Vagina (tissue), 2 donors: ENCODE data around the gene KIF5B. TPM values are rescaled to one million over a fixed set of nuclear protein-coding genes. Genes with fewer than 3 reads are reported as not detected.
"Not testable (repeated sequence)": the region's sequence is repeated elsewhere in the genome, so short reads cannot be mapped to it uniquely, and the experiment has no call there.

Source experiments
- DNase-seq, 2 donors: peaks; one replicate each; pipeline ENCODE4 v3.0.0-alpha.2; 2017; ENCODE audit errors: extremely low spot score in 2 of 2
- H3K27ac ChIP-seq: fragments of 200-600 bp; sonication (generic); one replicate; pipeline ENCODE4 v1.5.1; 2019
- H3K27me3 ChIP-seq: fragments of 200-600 bp; sonication (generic); one replicate; pipeline ENCODE4 v1.5.1; 2019
- H3K36me3 ChIP-seq, 2 donors: fragments of 200-600 bp; sonication (generic); one replicate each; pipeline ENCODE4 v1.5.1; 2017 to 2019
- H3K4me1 ChIP-seq: fragments of 200-600 bp; sonication (generic); one replicate; pipeline ENCODE4 v1.5.1; 2019
- H3K4me3 ChIP-seq, 2 donors: fragments of 200-600 bp; sonication (generic); 1 replicate in 1 of 2; 2 replicates in 1 of 2; pipeline ENCODE4 v1.5.1; 2016 to 2019
- H3K9me3 ChIP-seq: fragments of 200-600 bp; sonication (generic); one replicate; pipeline ENCODE4 v1.5.1; 2019
- POLR2A ChIP-seq, 2 donors: fragments of 450-650 bp; IDR thresholded peaks; one replicate each; pipeline ENCODE4 v1.6.1; 2017; ENCODE audit warnings: antibody characterized with exemption in 2 of 2, mild to moderate bottlenecking in 2 of 2, moderate library complexity in 2 of 2
- POLR2AphosphoS5 ChIP-seq, 2 donors: sonication (generic); formaldehyde crosslinking; IDR thresholded peaks; one replicate each; pipeline ENCODE4 v1.9.0; 2017; ENCODE audit warnings: antibody characterized with exemption in 2 of 2, mild to moderate bottlenecking in 2 of 2, low read depth in 1 of 2; ENCODE audit not compliant: insufficient read depth in 1 of 2
- intact Hi-C: fragments of 100-400 bp; cut with DNase I; formaldehyde crosslinking; loops from one replicate; pipeline ENCODE4 v1.15.1; 2023
- total RNA-seq: library from RNA; depleted of rRNA; stranded (reverse); fragments of >200 nt; gene quantifications from one replicate; pipeline ENCODE4 v1.2.3, GENCODE V29; 2016
- TF ChIP-seq, protein P1 (sequence below), 3 experiments: fragments of 450-650 bp in 2 of 3; fragments of 200-600 bp in 1 of 3; sonication (generic) in 1 of 3; IDR thresholded peaks; one replicate each; pipeline ENCODE4 v1.5.1; 2017 to 2019; ENCODE audit warnings: antibody characterized with exemption in 3 of 3, mild to moderate bottlenecking in 2 of 3, moderate library complexity in 2 of 3

Gene KIF5B
- total RNA-seq, 1 donor from 2014 or later, result 74.2 TPM

DNA sequence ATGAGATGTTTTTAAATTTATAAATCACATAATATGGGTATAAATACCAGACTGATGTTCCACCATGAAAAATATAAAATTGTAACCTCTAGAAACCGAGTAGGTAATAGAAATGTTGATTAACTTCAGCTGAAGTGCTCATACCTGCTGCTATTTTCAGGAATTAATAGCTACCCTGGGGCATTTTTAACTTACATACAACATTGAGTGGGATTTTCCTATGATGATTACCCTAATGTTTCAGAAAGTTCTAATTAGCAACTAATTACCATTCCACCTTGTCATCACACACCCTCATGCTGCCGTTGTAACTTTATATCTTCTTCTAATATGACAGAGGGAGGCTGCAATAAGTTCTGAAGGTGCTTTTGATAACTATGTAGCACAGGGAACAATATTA is 74.1 kb downstream of the KIF5B start:
- Histone ChIP-seq H3K9me3 (no peaks in the 10 kb centered on the region), H3K36me3 (no peaks in the 10 kb centered on the region), H3K4me3 (no peak overlapping the region), H3K27ac (no peak overlapping the region), H3K4me1 (no peaks in the 10 kb centered on the region), H3K27me3 (no peaks in the 10 kb centered on the region)
- TF ChIP-seq, protein P1, sequence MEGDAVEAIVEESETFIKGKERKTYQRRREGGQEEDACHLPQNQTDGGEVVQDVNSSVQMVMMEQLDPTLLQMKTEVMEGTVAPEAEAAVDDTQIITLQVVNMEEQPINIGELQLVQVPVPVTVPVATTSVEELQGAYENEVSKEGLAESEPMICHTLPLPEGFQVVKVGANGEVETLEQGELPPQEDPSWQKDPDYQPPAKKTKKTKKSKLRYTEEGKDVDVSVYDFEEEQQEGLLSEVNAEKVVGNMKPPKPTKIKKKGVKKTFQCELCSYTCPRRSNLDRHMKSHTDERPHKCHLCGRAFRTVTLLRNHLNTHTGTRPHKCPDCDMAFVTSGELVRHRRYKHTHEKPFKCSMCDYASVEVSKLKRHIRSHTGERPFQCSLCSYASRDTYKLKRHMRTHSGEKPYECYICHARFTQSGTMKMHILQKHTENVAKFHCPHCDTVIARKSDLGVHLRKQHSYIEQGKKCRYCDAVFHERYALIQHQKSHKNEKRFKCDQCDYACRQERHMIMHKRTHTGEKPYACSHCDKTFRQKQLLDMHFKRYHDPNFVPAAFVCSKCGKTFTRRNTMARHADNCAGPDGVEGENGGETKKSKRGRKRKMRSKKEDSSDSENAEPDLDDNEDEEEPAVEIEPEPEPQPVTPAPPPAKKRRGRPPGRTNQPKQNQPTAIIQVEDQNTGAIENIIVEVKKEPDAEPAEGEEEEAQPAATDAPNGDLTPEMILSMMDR (IDR thresholded peaks at IDR 0.05), result no peak
- TF ChIP-seq POLR2A (IDR thresholded peaks at IDR 0.05) (no peak), POLR2AphosphoS5 (IDR thresholded peaks at IDR 0.05; ENCODE audit: insufficient read depth in 1 of 2, low read depth in 1 of 2) (no peak)
- intact Hi-C loops, result no loop called here
- no peak for DNase-seq

DNA sequence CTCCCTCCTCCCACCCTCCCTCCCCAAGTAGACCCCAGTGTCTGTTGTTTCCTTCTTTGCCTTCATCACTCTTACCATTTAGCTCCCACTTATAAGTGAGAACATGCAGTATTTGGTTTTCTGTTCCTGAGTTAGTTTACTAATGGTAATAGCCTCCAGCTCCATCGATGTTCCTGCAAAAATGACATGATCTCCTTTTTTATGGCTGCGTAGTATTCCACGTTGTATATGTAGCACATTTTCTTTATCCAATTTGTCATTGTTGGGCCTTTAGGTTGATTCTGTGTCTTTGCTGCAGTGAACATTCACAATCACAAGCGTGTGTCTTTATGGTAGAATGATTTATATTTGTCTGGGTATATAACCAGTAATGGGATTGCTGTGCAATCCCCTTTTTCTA is 75.8 kb downstream of the KIF5B start:
- H3K27me3 ChIP-seq, result no peaks in the 10 kb centered on the region
- no peak overlapping the region for H3K4me3 ChIP-seq
- no peaks in the 10 kb centered on the region for H3K9me3 ChIP-seq
- H3K36me3 ChIP-seq, result no peaks in the 10 kb centered on the region
- intact Hi-C loops, result no loop called here
- DNase-seq, result no peak
- H3K27ac ChIP-seq, result no peak overlapping the region
- H3K4me1 ChIP-seq, result no peaks in the 10 kb centered on the region
- TF ChIP-seq POLR2AphosphoS5 (IDR thresholded peaks at IDR 0.05; ENCODE audit: insufficient read depth in 1 of 2, low read depth in 1 of 2), result no peak
- TF ChIP-seq, protein P1 (IDR thresholded peaks at IDR 0.05), result no peak
- no peak for TF ChIP-seq POLR2A (IDR thresholded peaks at IDR 0.05)

DNA sequence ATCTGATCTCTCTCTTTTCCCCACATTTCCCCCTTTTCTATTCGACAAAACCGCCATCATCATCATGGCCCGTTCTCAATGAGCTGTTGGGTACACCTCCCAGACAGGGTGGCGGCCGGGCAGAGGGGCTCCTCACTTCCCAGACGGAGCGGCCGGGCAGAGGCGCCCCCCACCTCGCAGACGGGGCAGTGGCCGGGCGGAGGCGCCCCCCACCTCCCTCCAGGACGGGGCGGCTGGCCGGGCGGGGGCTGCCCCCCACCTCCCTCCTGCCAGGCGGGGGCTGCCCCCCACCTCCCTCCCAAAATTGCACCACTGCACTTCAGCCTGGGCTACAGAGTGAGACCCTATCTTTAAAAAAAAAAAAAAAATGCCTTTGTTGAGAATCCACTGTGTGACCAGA is 77.2 kb downstream of the KIF5B start:
- H3K27ac ChIP-seq, H3K4me3 ChIP-seq, H3K36me3 ChIP-seq, DNase-seq, H3K9me3 ChIP-seq, intact Hi-C loops, H3K27me3 ChIP-seq, H3K4me1 ChIP-seq: not testable (repeated sequence)

DNA sequence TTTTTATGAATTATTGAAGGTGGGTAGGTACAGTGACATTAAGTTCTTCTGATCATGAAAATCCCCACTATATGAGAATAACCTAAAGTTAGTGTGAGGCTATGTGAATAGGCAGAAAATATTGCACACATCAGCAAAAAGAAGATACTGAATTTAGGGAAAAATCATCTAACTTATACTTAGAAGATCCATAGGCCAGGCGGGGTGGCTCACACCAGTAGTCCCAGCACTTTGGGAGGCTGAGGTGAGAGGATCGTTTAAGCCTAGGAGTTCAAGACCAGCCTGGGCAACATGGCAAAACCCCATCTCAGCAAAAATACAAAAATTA is 78.1 kb downstream of the KIF5B start:
- DNase-seq, result no peak
- no peaks in the 10 kb centered on the region for H3K27me3 ChIP-seq
- no peak overlapping the region for H3K27ac ChIP-seq
- H3K9me3 ChIP-seq, result no peaks in the 10 kb centered on the region
- no peak overlapping the region for H3K4me3 ChIP-seq
- intact Hi-C loops, result no loop called here
- H3K36me3 ChIP-seq, result no peaks in the 10 kb centered on the region
- TF ChIP-seq, protein P1 (IDR thresholded peaks at IDR 0.05), result no peak
- no peak for TF ChIP-seq POLR2A (IDR thresholded peaks at IDR 0.05)
- TF ChIP-seq POLR2AphosphoS5 (IDR thresholded peaks at IDR 0.05; ENCODE audit: insufficient read depth in 1 of 2, low read depth in 1 of 2), result no peak
- no peaks in the 10 kb centered on the region for H3K4me1 ChIP-seq

DNA sequence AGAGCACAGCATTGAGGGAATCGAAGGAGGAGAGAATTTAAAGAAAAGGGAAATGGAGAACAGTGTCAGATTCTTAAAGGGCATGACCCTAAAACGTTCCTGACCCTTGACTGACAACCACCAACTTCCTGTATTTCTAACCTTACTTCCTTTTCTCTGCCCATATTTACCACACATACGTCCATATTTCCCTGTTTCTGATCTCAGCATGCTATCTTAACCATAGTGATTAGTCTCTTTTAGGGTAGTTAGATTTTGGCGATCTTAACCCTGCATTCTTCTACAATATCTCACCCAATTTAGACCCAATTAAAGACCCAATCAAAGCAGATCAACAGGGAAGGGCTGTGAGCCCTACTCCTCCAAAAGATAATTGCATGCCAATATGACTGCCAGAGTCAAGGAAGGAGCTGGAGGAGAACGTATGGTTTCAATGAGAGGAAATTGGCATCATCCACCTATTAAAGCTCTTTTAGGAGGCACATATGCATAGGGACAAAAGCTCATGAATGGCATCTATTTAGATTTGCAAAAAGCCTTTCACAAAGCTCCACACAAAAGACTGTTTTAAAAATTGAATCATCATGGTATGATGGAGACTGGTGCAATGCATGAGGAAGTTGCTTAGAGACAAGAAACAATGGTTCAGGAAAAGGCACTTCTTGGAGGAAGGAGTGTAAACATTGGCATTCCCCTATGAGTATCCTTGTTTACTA is 78.6 kb downstream of the KIF5B start:
- H3K36me3 ChIP-seq, result no peaks in the 10 kb centered on the region
- intact Hi-C loops, result no loop called here
- H3K27ac ChIP-seq, result no peak overlapping the region
- H3K4me1 ChIP-seq, result no peaks in the 10 kb centered on the region
- no peak for DNase-seq
- no peak overlapping the region for H3K4me3 ChIP-seq
- H3K27me3 ChIP-seq, result no peaks in the 10 kb centered on the region
- H3K9me3 ChIP-seq, result no peaks in the 10 kb centered on the region
- TF ChIP-seq POLR2A (IDR thresholded peaks at IDR 0.05) (no peak), POLR2AphosphoS5 (IDR thresholded peaks at IDR 0.05; ENCODE audit: insufficient read depth in 1 of 2, low read depth in 1 of 2) (no peak)
- TF ChIP-seq, protein P1 (IDR thresholded peaks at IDR 0.05), result no peak
